HG03175 (cell line): ENCODE measurements around the gene TLK2.

Experiments used
- ATAC-seq: cut with Tn5 transposase; IDR thresholded peaks from one replicate; pipeline ENCODE4 v1.9.1; 2021; ENCODE audit warnings: mild to moderate bottlenecking, moderate library complexity; ENCODE audit not compliant: unreplicated experiment

The TLK2 gene

DNA sequence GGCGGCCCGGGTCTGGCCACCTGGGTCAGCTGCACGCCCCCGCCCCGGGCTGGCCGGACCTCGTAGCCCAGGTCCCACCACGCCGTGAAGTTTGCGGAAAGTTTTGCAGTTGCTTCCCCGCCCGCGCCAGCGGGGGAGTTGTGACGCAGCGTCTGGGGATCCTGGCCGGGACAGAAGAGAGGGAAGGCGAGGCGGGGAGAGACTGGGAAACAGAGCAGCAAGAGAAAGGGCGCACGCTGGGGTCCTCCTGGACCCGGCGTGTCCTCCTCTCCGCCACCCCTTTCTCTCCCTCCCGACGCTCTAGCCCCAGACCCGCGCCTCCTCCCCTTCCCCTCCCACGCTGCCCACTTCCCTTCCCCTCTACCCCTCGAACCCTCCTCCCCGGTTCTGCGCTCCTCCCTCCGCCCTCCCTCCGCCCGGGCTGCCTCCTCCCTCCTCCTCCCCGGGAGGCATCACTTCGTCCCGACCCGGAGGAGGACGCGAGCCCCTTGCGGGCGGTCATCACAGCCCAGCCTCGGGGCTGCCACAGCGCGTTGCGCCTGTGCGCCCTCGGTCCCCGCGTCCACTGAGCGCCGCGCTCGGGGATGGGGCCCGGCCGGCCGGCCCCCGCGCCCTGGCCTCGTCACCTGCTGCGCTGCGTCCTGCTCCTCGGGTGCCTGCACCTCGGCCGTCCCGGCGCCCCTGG lies 148.7 kb downstream of the TLK2 start, which contains the start of gene MRC2:
MRC2 (plus strand) TSS at position 452 of the 685 bp plus-strand sequence; CDS start at position 585, 133 bp downstream.
- ATAC-seq: no peak

DNA sequence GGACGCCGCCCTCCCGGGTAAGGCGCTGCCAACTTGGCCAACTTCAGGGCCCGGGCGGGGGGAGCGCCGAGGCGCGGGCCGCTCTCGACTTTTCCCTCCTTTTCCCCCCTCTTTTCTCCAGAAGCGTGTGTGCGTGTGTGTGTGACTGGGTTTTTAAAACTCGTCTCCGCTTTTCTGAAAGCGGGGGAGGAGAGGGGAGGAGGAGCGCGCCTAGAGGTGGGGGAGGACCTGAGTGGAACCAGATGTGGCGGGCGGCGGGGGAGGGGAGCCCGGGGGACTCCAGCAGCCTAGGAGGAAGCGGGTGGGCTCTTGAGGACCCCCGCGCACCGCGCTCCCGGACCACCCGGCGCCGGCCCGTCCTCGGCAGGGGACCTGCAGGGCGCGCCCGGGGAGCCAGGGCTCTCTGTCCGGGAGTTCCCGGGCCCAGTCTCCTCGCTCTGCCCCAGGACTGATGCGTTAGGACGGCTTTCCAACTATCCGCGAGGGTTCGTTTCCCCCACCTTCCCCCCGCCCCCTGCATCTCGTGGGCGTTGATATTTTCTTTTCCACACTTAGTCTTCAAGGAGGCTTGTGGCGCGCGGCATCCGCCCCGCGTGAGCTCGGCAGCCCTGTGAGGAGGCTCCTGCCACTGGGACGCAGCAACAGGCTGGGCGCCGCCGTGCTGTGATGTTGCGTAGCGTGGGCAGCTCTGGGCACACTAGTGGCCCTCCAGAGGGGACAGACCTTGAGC lies 149.4 kb downstream of the TLK2 start:
- no peak for ATAC-seq

DNA sequence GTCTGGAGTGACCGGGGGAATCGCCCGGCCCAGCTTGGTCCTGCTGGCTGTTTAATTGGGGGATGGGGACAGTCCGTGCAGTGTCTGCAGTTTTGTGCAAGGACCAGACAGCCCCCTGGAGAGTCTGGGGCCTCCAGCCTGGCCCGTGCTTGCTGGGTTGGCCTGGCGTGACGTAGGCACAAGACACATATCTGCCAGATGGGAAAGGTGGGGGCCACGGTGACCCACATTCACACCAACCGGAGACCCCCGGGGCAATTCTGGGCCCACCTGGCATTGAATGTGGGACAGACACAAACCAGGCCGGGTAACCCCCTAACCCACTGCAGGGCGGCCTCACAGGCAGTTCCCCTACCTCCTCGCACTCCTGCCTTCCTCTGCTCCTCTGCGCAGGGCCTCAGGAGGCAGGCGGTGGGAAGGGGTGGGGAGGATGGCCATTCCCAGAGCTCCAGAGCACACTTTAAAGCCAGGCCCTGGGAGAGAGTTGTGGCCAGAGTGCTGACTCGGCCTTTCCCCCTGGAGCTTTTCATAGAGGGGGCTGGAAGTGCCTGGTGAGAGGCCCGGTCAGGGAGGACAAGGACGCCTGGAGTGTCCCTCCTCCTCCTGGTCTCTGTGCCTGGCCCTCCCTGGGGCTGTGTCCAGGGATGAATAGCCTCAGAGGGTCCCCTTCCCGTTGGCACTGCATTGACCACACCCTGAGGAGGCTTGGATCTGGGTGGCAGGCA lies 150.4 kb downstream of the TLK2 start:
- no peak for ATAC-seq

DNA sequence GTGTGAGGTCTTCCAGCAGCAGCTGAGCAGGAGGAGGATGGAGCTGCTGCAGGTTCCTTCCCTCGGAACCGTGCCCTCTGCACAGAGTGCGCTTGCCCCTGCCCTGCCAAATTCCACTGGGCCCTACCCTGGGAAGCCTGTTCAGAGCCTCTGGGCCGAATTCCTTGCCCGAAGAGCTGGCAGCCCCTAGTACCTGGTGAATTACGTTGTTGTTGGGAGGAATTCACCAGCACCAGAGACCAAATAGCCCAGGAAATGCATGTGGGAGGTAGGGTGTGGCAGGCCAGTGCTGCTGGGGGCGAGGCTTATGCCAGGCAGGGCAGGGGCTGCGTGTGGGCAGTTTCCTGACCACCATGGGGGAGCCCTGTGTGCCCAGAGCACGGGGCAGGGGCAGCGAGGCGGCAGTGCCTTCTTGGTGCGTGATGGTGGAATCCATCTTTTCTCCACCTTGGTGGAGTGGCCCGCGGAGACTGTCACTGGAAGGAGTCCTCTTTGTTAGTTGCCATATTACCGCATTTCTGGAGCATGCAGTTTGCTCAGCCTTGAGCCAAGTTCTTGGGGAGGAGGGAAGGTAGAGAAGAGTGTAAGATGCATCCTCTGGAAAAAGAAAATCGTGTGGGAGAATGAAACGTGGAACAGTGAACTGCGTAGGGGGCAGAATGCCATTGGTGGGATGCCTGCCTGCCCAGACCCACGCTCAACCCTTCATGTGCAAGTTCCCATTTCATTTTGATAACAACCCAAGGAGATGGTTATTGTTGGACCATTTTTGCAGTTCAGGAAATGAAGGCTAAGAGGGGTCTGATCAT lies 151.1 kb downstream of the TLK2 start:
- ATAC-seq: no peak

DNA sequence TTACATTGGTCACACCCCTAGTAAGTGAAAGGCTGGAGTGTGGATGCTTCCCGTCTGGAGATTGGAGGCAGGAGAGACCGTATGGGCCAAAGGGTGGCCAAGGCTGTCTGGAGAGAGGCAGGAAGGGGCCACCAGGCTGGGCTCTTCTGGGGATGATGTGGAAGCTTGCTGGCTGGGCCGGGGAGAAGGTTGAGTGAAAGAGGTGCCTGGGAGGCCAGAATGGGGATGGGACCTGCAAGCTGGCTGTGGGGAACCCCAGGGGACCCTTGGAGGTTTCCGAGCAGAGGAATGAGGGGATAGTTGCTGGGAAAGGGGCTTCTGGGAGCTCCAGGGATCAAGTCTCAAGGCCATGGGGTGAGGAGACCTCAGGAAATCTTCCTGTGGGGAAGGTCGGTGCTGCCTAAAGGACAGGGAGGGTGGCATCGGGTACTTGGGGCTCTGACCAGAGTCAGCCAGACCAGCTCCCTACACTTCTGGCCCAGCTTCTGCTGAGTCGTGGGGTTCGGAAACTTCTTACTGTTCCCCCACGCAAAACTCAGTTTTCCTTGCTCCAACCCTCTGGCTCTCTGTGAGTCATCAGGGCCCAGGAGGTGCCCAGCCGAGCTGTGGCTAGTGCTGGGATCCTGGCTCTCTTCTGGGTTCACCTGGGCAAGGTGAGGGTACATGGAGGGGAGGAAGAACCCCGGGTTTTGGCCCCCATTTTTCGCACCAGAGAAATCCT lies 151.9 kb downstream of the TLK2 start:
- ATAC-seq: no peak

DNA sequence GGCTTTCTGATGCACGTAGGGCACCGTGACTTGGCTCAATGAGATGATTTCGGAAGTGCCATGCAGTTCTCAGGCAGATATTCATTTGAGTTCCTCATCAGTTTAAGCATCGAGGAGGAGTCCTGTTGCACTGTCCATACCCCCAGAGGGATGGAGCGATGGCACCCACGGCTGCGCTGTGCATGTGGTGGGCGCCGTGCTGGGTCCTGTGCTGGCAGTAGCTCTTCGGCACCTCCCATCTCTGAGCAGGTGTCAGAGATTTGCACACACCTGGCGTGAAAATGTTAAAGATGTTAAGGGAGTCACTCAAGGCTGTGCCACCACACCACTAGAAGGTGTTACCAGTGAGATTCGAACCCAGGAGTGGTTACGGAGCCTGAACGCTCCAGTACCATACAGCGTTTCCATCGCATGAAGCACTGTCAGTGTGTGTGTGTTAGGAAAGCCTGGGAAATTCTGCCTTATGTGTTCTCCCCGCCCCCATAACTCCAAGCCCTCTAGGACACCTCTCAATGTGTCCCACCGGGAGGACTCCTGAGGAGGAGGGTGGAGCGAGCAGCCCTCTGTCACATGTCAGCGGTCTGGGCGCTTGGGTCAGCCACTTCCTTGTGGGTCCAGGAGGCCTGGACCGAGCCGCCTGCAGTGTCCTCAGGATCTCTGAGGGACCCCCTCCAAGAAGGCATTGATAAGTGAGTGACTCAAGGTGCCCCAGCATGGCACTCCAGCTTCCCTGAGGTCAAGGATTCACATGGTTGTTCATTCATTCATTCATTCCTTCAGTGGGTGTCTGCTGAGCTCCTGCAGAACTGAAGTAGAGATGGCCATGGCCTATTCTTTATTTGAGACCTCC lies 152.7 kb downstream of the TLK2 start:
- ATAC-seq: no peak

DNA sequence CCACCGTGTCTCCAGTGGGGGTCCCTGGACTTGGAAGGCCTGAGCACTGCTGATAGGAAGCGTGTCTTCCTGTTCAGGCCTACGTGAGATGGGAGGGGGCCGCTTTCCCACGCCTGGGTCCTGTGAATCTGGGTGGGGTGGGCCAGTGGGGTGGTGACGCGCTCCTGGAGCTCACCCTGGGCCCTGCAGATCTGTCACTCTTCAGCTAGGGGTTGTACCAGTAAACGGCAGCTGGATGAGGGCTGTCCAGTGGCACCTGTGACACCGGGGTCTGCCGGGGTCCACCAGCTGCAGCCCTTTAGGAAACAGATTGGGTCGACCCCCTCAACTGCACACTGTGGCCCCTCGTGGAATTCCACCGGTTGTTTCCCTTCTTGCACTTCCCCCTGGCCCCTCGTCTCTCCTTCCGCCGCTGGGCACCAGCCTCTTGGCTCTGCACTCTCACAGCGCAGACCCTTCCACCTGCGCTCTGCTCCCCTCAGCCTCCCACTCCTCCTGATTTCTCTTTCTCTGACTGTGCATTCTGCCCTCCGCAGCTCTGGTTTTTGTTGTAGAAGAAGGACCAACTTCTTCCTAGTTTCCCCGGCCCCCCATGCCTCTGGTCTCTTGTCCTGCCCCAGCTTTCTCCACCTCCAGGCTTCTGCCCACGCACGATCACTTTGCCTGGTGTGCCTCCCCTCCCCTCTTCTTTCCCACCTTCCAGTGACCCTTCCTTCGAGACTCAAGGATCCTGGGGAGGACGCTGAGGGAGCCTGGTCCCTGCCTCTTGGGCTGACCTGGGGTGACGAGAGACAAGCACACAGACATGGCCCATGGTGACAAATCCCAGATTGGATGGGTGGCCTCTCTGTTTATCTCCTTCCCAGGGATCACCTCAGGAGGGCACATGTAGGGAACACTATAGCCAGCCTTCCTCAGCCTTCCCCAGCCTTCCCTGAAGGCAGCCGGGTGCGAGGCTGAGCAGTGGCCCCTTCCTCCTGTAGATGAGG lies 153.6 kb downstream of the TLK2 start:
- ATAC-seq: no peak

DNA sequence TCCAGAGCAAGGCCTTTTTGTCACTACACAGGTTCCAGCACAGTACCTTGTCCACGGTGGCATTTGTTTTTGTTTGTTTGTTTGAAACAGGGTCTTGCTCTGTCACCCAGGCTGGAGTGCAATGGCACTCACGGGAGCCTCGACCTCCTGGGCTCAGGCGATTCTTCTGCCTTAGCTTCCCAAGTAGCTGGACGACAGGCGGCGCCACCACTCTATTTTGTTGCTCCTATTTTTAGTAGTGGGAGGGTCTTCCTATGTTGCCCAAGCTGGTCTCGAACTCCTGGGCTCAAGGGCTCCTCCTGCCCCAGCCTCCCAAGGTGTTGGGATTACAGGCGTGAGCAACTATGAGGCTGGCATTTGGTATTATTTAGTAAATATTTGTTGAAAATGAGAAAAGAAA lies 159.2 kb downstream of the TLK2 start:
- ATAC-seq: no peak

DNA sequence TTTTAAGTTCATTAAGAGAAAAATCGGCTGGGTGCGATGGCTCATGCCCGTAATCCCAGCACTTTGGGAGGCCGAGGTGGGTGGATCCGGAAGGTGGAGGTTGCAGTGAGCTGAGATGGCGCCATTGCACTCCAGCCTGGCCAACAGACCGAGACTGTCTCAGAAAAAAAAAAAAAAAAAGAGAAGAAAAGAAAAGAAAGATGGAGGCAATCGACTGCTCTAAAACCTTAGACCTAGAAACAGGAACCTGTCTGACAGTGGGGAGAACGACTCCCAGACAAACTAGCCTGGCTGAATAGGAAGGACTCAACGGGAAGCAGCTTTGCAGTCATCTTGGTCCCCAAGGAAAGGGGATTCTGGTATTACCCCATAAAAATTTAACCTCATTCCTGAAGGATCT lies 162.5 kb downstream of the TLK2 start:
- no peak for ATAC-seq

DNA sequence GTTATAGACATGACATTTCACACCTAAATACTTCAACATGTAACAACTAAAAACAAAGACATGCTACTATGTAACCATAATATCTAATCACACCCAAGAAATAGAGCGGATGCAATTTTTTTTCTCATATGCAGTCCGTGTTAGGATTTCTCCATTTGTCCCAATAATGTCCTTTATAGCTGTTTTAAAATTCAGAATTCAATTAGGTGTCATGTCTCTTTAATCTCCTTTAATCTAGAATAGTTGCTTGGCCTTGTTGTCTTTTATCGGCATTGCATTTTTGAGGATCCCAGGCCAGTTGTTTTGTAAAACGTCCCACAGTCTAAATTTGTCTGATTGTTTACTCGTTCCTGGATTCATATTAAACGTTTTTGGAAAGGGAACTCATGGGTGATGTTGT lies 163.3 kb downstream of the TLK2 start:
- ATAC-seq: no peak

DNA sequence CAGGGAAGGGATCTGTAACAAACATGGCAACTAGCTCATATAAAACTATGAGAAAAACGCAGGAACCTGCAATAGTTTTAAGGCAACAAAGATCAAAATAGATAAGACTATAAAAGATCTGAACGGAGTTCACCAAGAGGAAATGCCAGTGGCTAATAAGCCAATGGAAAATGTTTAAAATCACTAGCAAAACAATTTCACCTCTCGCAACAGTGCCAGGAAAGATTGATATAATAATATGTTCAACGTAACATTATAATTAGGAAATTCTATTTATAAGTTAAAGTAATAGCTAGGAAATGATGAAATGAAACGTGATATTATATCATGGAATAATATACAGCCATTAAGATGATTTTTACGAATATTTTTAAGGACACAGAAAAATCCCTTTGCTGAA lies 164.9 kb downstream of the TLK2 start:
- no peak for ATAC-seq

DNA sequence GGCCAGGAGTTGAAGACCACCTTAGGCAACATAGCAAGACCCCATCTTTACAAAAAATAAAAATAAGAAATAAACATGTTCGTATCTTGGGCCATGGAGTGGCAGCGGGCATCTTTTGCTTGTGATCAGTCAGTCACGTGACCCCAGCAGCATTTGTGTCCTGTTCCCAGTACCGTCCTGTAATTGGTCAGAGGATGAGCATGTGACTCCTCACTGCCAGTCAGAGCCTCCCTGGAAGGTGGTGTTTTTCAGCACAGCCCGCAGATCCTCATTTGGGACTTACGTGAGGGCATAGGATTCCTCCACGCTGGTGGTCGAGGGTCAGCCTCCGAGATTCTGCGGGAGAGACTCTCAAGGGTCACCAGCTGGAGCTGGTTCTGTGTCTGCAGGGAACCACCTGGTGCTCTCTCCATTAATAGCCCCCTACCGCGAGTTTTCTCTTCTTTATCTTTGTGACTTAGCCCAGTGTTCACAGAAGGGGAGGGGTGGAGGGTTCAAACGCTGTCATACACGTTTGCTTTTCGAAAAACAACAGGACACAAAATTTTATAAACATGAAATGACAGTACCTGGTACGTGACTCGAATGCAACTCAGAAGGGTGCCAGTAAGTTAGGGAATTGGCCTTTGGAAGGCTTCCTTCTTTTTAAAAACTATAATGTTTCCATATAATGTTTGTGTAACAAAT lies 166.0 kb downstream of the TLK2 start:
- ATAC-seq: no peak

DNA sequence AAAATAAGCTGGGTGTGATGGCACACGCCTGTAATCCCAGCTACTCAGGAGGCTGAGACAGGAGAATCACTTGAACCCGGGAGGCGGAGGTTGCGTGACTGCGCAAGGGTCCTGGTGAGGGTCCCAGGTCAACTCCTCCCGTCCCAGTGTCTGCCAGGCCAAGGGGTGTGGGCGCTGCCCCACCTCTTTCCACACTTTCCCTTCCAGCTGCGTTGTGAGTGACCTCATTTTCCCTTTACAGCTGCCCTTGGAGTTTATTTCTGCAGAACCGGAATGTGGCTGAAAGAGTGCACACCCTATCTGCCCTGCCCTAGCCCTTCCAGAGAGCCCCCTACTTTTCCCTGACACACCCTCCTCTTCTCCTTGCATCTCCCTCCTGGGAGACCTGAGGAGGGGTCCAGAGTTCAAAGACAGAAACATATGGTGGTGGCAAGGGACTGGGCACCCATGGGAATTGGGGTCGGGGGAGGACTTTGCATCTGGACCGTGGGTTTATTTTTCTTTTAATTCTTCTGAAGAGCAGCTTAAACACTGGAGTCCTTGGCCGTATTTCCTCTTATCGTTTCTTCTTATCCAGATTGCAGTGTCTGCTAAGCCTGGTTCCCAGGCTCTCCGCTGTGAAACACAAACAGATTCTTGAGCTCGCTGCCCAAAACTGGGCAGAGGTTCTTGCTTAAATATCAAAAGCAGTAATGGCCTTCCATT lies 169.8 kb downstream of the TLK2 start:
- no peak for ATAC-seq

DNA sequence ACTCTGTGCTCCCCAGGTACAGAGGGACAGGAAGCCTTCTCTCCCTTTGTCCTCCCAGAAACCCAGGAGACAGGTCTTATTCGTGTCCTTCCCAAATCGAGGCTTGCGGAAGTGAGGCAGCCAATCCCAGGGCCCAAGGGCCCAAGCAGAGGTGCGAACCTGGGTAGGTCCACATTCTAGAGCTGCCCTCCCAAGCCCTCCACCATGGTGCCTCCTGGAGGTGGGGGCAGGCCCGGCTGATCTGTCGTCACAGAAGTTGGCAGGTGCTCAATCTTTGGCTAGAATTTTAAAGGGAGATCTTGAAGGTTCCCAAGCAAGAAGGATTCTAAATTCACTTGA lies 170.3 kb downstream of the TLK2 start:
- ATAC-seq: no peak

DNA sequence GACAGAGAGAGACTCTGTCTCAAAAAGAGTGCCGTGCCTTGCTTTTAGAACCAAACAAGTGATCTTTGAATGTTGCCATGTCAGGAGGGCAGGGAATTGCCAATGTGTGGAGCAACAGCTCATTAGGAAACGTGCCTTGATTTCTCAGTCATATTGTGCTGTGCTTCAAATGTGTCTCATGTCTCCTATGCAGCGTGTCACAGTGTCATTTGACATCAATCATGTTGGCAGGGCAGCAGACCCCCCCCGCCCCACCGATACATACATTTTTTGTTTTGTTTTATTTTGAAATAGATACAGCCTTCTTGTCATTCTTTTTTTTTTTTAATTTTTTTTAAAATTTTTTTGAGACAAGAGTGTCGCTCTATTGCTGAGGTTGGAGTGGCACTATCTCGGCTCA lies 170.9 kb downstream of the TLK2 start:
- ATAC-seq: no peak

DNA sequence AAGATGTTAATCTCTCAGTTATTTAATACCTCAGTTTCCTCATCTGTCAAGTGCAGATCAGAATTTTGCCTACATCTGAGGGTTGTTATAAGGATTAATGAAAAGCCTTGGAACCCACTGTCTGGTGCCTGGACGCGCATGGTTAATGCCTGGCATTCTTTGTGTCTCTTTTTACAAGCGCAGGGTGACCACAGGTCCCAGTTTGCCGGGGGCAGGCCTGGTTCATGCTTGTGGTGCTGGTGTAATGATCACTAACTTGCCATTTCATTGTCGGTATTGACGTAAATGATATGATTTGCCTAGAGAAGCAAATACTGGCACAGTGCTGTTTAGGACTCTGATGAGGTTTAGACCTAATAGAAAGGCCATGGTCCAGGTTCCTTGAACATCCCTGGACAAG lies 172.0 kb downstream of the TLK2 start:
- ATAC-seq: no peak

DNA sequence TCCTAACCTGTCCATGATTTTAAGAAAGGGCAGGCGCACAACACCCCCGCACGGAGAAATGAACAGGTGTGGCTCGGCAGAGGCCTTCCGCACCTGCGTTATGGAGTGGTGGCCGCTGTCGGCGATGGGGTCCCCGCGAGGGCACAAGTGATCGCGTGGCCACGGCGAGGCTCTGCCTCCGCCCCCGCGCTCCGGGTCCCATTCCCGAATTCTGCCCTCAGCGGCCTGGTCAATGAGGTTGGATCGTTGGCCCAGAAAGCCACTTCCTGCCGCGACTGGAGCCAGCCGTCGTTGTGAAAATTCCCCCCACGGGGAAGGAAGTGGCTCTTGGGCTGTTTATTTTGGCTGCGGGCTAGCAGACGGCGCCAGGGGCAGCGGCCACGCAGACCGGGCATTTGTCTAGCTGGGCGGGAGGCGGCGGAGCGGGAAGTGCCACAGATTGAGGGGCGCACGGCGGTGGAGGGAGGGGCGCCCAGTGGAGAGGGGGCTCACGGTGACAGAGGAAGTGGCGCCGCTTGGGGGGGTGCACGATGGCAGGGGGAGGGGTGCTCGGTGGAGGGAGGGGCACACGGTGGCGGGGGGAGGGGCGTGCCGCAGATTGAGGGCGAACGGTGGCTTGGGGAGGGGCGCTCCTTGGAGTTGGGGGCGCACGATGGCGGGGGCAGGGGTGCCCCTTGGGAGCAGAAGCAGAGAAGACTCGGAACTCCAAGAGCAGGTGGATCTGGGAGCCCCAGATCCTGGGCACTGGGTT lies 173.8 kb downstream of the TLK2 start:
- no peak for ATAC-seq
